GM21717 (cell line): ENCODE data around the gene ZNF385B.

Experiments used
- ATAC-seq: cut with Tn5 transposase; IDR thresholded peaks from one replicate; pipeline ENCODE4 v1.9.1; 2021; ENCODE audit warnings: mild to moderate bottlenecking, moderate library complexity; ENCODE audit not compliant: unreplicated experiment

Gene ZNF385B

GRCh38 chr2:179594268-179595112 is 266.9 kb downstream of the ZNF385B start:
- no peak for ATAC-seq

- ATAC-seq: no peak
Measured at GRCh38 chr2:179593323-179593722, 268.1 kb downstream of the ZNF385B start.

GRCh38 chr2:179592167-179592936 is 269.1 kb downstream of the ZNF385B start:
- ATAC-seq: no peak

GRCh38 chr2:179591690-179592089 is 269.7 kb downstream of the ZNF385B start:
- no peak for ATAC-seq

GRCh38 chr2:179588486-179589145 is 272.8 kb downstream of the ZNF385B start:
- ATAC-seq: no peak

GRCh38 chr2:179584760-179585159 is 276.7 kb downstream of the ZNF385B start:
- ATAC-seq: no peak

- no peak for ATAC-seq
Measured at GRCh38 chr2:179581605-179582004, 279.8 kb downstream of the ZNF385B start.

- no peak for ATAC-seq
Measured at GRCh38 chr2:179580378-179581146, 280.9 kb downstream of the ZNF385B start.

- no peak for ATAC-seq
Measured at GRCh38 chr2:179579800-179580199, 281.6 kb downstream of the ZNF385B start.

- no peak for ATAC-seq
Measured at GRCh38 chr2:179578171-179578916, 283.1 kb downstream of the ZNF385B start.

GRCh38 chr2:179574061-179574519 is 287.3 kb downstream of the ZNF385B start:
- ATAC-seq: no peak

GRCh38 chr2:179572544-179572943 is 288.9 kb downstream of the ZNF385B start:
- no peak for ATAC-seq

GRCh38 chr2:179571721-179572120 is 289.7 kb downstream of the ZNF385B start:
- no peak for ATAC-seq

- no peak for ATAC-seq
Measured at GRCh38 chr2:179571252-179571651, 290.2 kb downstream of the ZNF385B start.

- no peak for ATAC-seq
Measured at GRCh38 chr2:179569831-179570233, 291.6 kb downstream of the ZNF385B start.

- no peak for ATAC-seq
Measured at GRCh38 chr2:179565807-179566206, 295.6 kb downstream of the ZNF385B start.

- no peak for ATAC-seq
Measured at GRCh38 chr2:179562330-179562885, 299.0 kb downstream of the ZNF385B start.

- ATAC-seq: no peak
Measured at GRCh38 chr2:179561702-179562101, 299.7 kb downstream of the ZNF385B start.

GRCh38 chr2:179560257-179560735 is 301.1 kb downstream of the ZNF385B start:
- no peak for ATAC-seq
